Calu3 (cell line): ENCODE results near the gene MKNK1. TPM values are rescaled to one million over a fixed set of nuclear protein-coding genes. Genes with fewer than 3 reads are reported as not detected.

Source experiments
- BruUV-seq: library from RNA; stranded (reverse); fragments of 400-500 nt; replicated peaks from 2 replicates; lab custom pipeline; 2021; lab: Mats Ljungman, UMichigan
- CTCF ChIA-PET: fragments of 300-600 bp; sonication (Branson Sonifier 250); formaldehyde crosslinking; loops from one replicate; lab custom pipeline; 2022; ENCODE audit warnings: antibody characterized with exemption; lab: Charles Lee
- DNase-seq: peaks from one replicate; pipeline ENCODE4 v3.0.0; 2022
- H3K27ac Mint-ChIP-seq: one replicate; pipeline ENCODE4 v1.8.0; 2022; ENCODE audit warnings: mixed read lengths; ENCODE audit not compliant: unreplicated experiment
- H3K27me3 Mint-ChIP-seq: one replicate; pipeline ENCODE4 v1.8.0; 2022; ENCODE audit warnings: mixed read lengths; ENCODE audit not compliant: unreplicated experiment
- H3K36me3 Mint-ChIP-seq: one replicate; pipeline ENCODE4 v1.8.0; 2022; ENCODE audit warnings: mild to moderate bottlenecking, moderate library complexity, mixed read lengths; ENCODE audit not compliant: insufficient read depth, unreplicated experiment
- H3K4me1 Mint-ChIP-seq: one replicate; pipeline ENCODE4 v1.8.0; 2022; ENCODE audit warnings: mild to moderate bottlenecking, low read depth, mixed read lengths; ENCODE audit not compliant: unreplicated experiment
- H3K4me3 Mint-ChIP-seq: one replicate; pipeline ENCODE4 v1.8.0; 2022; ENCODE audit warnings: mild to moderate bottlenecking, low read depth, moderate library complexity, mixed read lengths; ENCODE audit not compliant: unreplicated experiment
- H3K9me3 Mint-ChIP-seq: one replicate; pipeline ENCODE4 v1.8.0; 2022; ENCODE audit warnings: low read depth, mixed read lengths; ENCODE audit not compliant: unreplicated experiment
- CTCF ChIP-seq: fragments of 200-600 bp; IDR thresholded peaks from one replicate; pipeline ENCODE4 v1.8.0; 2022; ENCODE audit warnings: antibody characterized with exemption; ENCODE audit not compliant: unreplicated experiment
- intact Hi-C: fragments of 100-400 bp; cut with micrococcal nuclease; formaldehyde crosslinking; loops from one replicate; pipeline ENCODE4 v1.10.0; 2022; ENCODE audit not compliant: unreplicated experiment
- total RNA-seq: library from RNA; stranded (reverse); gene quantifications from 2 replicates; pipeline ENCODE4 v1.2.3, GENCODE V29; 2022

The MKNK1 gene
- total RNA-seq, 1 experiment from 2014 or later, result 29.6 TPM

GRCh38 chr1:46523496-46524353 is 80.3 kb downstream of the MKNK1 start:
- DNase-seq, result no peak
- no peak overlapping the region for H3K27ac Mint-ChIP-seq
- peaks cover 5% of the 10 kb centered on the region for H3K36me3 Mint-ChIP-seq
- intact Hi-C loops, result no loop called here
- TF ChIP-seq CTCF, result no peak
- CTCF ChIA-PET, result interaction anchor here (1.4 to 1.9 kb wide), 2 partner anchors 10 to 77 kb away, joined by 3 to 9 read pairs; no protein-coding TSS in a partner anchor
- H3K27me3 Mint-ChIP-seq, result peaks cover 9% of the 10 kb centered on the region
- no peak overlapping the region for H3K4me3 Mint-ChIP-seq
- H3K4me1 Mint-ChIP-seq, result peaks cover 71% of the 10 kb centered on the region
- H3K9me3 Mint-ChIP-seq, result no peaks in the 10 kb centered on the region
- no TSS peak for BruUV-seq

- no peaks in the 10 kb centered on the region for H3K9me3 Mint-ChIP-seq
- peaks cover 71% of the 10 kb centered on the region for H3K4me1 Mint-ChIP-seq
- no TSS peak for BruUV-seq
- intact Hi-C loops, result no loop called here
- H3K36me3 Mint-ChIP-seq, result peaks cover 11% of the 10 kb centered on the region
- peaks cover 1% of the 10 kb centered on the region for H3K27me3 Mint-ChIP-seq
- H3K27ac Mint-ChIP-seq, result peak overlapping the region; percentile 59
- CTCF ChIA-PET, result interaction anchor here (0.7 to 1.9 kb wide), 4 partner anchors 8 to 76 kb away, joined by 3 to 9 read pairs (median 4); a partner anchor contains a TSS
- no peak overlapping the region for H3K4me3 Mint-ChIP-seq
- no peak for TF ChIP-seq CTCF
- DNase-seq, result no peak
These were observed 81.1 kb downstream of the MKNK1 start for GRCh38 chr1:46522969-46523320.

GRCh38 chr1:46522184-46522968 is 81.7 kb downstream of the MKNK1 start:
- Mint-ChIP-seq H3K9me3 (no peaks in the 10 kb centered on the region), H3K4me3 (no peak overlapping the region), H3K27ac (peak overlapping the region; percentile 59), H3K4me1 (peaks cover 71% of the 10 kb centered on the region), H3K36me3 (peaks cover 16% of the 10 kb centered on the region), H3K27me3 (no peaks in the 10 kb centered on the region)
- no TSS peak for BruUV-seq
- no peak for TF ChIP-seq CTCF
- CTCF ChIA-PET, result interaction anchor here (0.5 to 1.9 kb wide), 7 partner anchors 9 to 120 kb away, joined by 3 to 9 read pairs (median 3); a partner anchor contains a TSS
- intact Hi-C loops, result no loop called here
- peak; percentile 55 for DNase-seq

- H3K27me3 Mint-ChIP-seq, result no peaks in the 10 kb centered on the region
- H3K4me3 Mint-ChIP-seq, result no peak overlapping the region
- H3K27ac Mint-ChIP-seq, result peak overlapping the region; percentile 59
- intact Hi-C loops, result no loop called here
- no peak for TF ChIP-seq CTCF
- BruUV-seq, result no TSS peak
- H3K9me3 Mint-ChIP-seq, result no peaks in the 10 kb centered on the region
- DNase-seq, result no peak
- H3K4me1 Mint-ChIP-seq, result peaks cover 76% of the 10 kb centered on the region
- CTCF ChIA-PET, result interaction anchor here (1.3 kb wide), 1 partner anchor 75 kb away, joined by 3 read pairs; no protein-coding TSS in a partner anchor
- H3K36me3 Mint-ChIP-seq, result peaks cover 19% of the 10 kb centered on the region
These were observed 82.7 kb downstream of the MKNK1 start for GRCh38 chr1:46521414-46521813.
